T-helper 1 cell treated with Interleukin-12 subunit alpha and Interleukin-12 subunit beta and Interleukin-4 antibody, amounts not matched to agents 30 ng/mL and 1 ng/mL, for 36 hours (primary cell): ENCODE results near the gene DCLRE1C. TPM values are rescaled to one million over a fixed set of nuclear protein-coding genes. Genes with fewer than 3 reads are reported as not detected.
"Not testable (repeated sequence)": the region's sequence is repeated elsewhere in the genome, so short reads cannot be mapped to it uniquely, and the experiment has no call there.

ENCODE experiments used
- intact Hi-C: fragments of 100-400 bp; cut with micrococcal nuclease; formaldehyde crosslinking; loops from one replicate; pipeline ENCODE4 v1.15.1; 2024
- total RNA-seq: library from RNA; stranded (reverse); gene quantifications from 2 replicates; pipeline ENCODE4 v1.2.3, GENCODE V29; 2022

The DCLRE1C gene
- total RNA-seq, 1 donor from 2014 or later: 36.7 TPM

DNA sequence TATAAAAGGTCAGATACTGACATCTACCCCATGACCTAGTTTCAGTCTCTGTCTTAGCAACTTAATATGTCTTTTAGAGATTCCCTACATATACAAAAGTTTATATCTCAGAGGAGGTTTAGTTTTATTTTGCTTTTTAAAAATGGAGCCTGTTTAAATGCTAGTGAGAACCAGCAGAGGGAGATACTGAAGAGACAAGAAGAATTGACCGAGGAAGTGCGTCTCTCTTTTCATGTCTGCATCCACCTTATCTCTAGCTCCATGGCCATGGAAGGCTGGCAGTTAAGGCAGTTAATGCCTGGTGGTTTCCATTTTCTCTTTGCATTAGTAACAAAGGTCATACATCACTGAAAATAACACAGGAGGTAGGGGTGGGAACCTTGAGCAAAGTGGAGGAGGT is 64.6 kb downstream of the DCLRE1C start:
- intact Hi-C loops: loop anchor here (10.0 kb wide), 1 partner anchor 485 kb away; the partner anchor contains the start of gene FAM171A1

DNA sequence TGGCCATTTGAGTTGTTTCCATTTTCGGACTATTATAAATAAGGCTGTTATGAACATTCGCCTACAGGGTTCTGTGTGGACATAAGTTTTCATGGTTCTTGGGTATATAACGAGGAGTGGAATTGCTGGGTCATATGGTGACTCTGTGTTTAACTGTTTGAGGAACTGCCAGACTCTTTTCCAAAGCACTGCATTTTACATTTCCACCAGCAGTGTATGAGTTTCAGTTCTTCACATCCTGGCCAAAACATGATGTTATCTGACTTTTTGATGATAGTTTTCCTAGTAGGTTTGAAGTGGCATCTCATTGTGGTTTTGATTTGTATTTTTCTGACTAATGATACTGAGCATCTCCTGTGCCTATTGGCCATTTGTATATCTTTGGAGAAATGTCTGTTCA is 69.8 kb downstream of the DCLRE1C start:
- intact Hi-C loops: loop anchor here (10.0 kb wide), 1 partner anchor 491 kb away; the partner anchor contains the start of gene FAM171A1

DNA sequence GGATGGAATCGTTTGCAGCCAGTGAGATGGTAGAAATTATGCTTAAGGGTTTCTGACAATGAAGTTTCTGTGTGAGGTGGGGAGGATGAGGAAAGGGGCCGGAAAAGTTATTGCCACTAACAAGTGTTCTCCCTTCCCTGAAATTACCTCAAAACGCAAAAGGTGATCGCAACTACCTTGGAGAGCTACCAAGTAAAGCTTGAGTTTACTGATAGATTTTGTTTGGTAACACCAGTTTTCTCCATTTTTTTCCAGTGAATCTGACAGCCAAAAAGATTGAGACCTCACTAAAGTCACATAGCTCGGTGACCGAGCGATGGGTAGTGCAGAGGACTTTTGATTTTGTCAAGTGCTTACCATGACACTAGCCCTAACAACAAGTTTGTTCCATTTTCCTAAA is 73.7 kb downstream of the DCLRE1C start:
- intact Hi-C loops: loop anchor here (10.0 kb wide), 1 partner anchor 495 kb away; the partner anchor contains the start of gene FAM171A1

DNA sequence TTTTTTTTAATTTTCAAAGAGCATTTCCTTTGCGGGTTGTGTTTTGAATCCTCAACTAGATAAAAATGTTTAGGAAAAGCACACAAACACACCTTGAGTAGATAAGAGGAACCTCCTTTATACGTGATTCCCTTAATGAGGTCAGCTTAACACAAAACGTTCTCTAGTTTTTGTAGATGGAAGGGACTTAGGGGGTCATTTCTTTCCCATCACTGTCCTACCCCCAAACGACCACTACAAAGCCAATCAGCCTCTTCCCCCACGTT is 74.0 kb downstream of the DCLRE1C start:
- intact Hi-C loops: loop anchor here (1.0 to 10.0 kb wide), 9 partner anchors 209 to 1533 kb away; partner anchors contain the start of genes ACBD7, FAM171A1, PRPF18 and RPP38

DNA sequence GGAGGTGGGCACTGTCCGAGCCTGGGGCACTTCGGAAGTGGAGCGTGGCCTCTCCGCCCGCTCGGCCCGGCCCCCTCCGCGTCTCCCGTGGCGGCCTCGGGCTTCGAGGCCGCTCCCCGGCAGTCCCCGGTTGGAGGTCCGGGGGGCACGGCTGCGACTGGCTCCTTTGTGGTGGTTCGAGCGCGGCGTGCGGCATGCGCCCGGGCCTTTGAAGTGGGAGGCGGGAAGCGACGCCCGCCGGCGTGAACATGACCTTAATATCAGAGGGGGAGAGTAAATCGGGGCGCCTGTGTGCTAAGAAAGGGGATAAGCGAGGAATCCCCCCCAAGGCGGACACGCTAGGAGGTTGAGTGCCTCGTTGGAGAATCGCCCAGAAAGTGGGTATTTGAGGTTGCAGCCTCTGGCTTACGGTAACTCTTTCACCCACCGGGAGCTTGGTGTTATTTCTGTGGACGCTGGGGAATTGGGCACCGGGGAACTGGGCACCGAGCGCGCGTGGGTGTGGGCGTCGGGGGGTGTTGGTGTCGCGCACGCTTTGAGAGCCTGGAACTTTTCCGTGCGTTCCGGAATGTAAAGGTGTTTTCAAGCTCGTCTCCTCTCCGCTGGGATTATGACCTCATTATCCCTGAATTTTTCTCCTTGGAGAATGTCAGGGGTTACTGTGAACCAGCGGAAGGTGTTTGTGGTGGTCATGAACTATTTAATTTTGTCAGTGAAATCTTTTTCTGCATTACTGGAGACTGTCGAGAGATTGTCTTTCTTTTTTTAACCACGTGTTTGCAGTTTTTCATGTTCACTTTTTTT is 74.6 kb downstream of the DCLRE1C start:
- intact Hi-C loops: loop anchor here (1.0 to 2.0 kb wide), 8 partner anchors 209 to 1533 kb away; partner anchors contain the start of genes ACBD7, PRPF18 and RPP38

DNA sequence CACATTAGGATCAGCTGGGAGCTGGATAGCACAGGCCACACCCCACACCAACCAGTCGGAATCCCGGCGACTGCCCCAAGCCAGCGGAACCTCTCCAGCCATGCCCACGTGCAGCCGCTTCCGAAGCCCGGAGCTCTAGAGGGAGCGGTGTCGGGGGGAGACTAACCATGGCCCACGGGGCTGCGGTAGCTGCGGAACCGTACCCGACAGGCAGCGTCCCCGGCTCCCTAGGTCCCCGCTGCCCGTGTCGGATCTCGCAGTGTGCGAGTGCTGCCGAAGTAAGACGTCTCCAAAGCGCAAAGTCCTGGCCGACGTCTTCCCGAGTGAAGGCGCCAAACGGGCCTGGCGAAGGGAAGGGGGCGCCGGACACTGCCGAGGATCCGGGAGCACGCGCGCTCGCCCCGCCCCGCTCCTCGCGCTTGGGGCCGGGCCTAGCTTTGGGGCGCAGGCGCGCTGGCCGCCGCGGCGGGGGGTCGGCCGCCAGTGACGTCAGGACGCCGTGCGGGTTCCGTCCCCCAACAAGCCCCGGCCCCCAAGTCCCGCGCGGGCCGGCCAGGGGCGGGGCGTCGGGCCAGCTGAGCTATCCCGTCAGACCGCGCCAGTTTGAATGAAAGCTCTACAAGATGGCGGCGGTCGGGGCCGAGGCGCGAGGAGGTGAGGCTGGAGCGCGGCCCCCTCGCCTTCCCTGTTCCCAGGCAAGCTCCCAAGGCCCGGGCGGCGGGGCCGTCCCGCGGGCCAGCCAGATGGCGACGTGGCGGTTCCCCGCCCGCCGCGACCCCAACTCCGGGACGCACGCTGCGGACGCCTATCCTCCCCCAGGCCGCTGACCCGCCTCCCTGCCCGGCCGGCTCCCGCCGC is 75.4 kb downstream of the DCLRE1C start, which contains the start of gene SUV39H2:
TSS of gene SUV39H2 (plus strand) at position 601 of the 858 bp plus-strand sequence. CDS start at position 624, 23 bp downstream.
- intact Hi-C loops: loop anchor here (1.0 to 2.0 kb wide), 17 partner anchors 26 to 1532 kb away; partner anchors contain the start of genes ACBD7, CDNF, DCLRE1C and HSPA14

DNA sequence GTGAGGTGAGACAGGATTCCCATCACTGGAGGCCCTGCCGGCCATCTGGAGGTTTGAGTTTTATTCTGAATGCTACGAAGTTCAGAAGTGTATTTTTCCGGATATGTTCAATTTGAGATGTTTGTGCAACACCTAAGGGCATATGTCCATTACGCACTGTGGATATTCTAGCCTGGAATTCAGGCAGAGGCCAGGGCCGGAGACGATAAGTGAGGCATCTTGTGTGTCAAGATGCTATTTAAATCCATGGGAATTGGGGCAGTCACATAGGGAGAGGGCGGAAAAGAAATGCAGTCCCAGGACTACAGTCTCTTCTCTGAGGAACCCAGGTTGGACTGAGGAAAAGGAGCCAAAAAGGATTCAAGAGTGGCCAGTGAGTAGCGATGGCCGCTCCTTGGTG is 77.1 kb downstream of the DCLRE1C start:
- intact Hi-C loops: no loop called here

DNA sequence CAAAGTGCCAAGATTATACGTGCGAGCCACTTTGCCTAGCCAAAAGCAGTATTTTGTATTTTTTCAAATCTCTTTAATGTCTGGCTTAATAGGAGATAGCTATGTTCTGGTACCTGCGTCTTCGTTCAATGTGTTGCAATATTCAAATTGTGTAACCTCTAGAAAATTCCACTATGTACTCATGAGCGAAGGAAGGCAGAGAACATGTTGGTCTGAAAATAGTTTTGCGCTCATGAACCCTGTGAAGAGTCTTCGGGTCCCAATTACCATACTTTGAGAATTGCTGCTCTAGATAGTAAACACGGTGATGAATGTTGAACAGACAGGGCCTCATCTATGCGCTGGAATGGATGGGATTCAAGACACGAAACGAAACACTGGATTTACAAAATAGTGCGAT is 78.0 kb downstream of the DCLRE1C start:
- intact Hi-C loops: no loop called here

DNA sequence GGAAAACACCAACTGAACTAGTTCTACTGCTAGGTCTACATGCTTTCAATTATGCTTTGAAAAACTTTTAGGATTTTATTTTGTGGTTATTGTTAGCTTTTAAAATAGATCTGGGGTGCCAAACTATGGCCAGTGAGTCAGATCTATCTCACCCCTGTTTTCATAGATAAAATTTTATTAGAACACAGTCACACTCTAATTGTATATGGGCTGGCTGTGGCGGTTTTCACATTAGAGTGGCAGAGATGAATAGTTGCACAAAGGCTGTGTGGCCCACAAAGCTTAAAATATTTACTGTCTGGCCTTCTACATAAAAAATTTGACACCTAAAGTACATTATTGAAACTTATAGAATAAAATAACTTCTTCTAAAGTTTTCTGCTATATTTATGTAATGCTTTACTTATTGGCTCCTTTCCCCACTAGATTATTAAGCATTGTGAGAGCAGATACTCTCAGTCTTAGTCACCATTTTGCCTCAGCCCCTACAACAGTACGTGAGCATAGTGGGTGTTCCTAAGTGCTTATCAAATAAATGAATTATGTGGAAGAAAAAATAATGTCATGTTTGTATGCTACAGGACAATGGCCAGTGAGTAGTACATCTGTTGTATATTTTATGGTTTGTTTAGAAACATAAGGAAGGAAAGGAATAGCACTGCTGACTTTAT is 80.7 kb downstream of the DCLRE1C start:
- intact Hi-C loops: no loop called here

DNA sequence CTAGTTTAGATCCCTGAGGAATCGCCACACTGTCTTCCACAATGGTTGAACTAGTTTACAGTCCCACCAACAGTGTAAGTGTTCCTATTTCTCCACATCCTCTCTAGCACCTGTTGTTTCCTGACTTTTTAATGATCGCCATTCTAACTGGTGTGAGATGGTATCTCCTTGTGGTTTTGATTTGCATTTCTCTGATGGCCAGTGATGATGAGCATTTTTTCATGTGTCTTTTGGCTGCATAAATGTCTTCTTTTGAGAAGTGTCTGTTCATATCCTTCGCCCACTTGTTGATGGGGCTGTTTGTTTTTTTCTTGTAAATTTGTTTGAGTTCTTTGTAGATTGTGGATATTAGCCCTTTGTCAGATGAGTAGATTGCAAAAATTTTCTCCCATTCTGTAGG is 89.0 kb downstream of the DCLRE1C start:
- intact Hi-C loops: not testable (repeated sequence)

DNA sequence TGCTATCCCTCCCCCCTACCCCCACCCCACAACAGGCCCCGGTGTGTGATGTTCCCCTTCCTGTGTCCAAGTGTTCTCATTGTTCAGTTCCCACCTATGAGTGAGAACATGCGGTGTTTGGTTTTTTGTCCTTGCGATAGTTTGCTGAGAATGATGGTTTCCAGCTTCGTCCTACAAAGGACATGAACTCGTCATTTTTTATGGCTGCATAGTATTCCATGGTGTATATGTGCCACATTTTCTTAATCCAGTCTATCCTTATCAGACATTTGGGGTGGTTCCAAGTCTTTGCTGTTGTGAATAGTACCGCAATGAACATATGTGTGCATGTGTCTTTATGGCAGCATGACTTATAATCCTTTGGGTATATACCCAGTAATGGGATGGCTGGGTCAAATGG is 89.4 kb downstream of the DCLRE1C start:
- intact Hi-C loops: not testable (repeated sequence)

DNA sequence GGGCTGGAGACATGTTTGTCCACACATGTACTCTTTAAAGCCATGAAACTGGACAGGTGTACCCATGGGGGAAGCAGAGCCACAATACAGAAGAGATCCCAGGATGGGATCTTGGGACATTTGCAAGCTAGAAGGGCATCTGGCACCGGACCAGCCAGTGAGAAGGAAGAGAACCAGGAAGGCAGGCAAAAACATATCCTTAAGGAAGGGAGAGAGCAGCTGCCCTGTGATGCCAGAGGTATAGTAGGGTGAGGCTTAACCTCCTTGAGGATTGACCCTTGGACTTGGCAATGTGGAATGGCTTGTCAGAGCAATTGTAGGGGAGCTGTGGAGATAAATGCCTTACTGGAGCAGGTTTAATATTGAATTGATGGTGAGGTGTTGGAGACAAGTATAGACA is 93.1 kb downstream of the DCLRE1C start:
- intact Hi-C loops: no loop called here

DNA sequence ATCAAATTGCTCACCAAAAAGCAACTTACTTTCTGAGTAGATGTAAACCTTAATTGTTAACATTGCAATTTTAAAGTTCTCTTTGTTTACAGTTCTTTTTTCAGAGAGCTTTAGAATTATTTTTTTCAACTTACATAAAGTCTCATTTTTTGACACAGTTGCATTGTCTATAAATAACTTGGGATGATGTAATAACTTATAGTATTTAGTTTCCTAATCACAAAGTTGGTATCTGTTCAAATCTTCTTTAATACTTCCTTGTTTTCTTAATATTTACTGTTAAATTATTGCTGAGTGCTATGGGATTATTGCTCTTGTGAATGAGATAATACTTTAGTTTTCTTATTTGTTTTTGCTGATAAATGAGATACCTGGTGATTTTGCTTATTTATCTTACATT is 94.1 kb downstream of the DCLRE1C start:
- intact Hi-C loops: no loop called here

DNA sequence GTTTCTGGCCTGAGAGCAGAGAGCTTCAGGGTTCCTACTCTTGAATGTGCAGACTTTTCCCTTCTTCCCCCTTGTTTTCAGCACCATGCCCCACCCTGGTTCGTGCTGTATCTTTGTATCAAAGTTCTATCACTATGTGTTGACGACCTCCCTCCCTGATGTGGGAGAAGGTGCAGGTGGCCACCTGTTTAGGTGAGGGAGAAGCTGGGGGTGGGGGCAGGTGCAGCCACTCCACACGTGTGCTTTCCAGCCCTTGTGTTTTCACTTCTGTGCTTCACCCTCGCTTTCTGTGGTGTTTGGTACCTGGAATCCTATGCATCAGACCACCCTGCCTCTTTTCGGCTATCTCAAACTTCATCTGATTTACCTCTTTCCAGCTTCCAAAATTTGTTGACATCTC is 94.9 kb downstream of the DCLRE1C start:
- intact Hi-C loops: no loop called here

DNA sequence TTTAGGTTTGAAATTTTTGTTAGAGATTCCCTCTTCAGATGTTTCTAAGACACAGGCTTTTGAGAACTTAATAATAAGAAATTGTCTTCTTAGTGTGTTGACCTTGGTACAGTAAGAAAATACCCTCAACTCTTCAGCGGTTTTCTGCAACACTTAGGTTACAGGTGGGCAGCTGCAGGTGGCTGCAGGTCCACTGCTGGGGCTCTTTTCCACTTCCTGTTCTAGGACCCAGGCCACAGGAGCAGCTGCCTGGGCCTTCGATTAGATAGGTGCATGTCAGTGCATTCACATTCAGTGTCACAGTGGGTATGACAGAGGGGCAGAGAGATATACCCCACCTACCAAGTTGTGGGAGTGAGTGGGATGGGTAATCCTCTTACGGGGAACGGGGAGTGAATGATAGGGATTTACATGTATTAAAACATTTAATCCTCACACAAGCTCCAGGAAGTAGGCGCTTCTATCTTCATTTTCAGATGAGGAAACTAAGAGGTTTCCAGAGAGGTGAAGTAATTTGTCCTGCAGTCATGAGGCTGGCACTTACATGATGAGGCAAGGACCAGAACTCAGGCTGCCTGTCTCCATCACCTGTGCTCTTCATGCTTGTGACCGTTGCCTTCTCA is 95.4 kb downstream of the DCLRE1C start:
- intact Hi-C loops: no loop called here

DNA sequence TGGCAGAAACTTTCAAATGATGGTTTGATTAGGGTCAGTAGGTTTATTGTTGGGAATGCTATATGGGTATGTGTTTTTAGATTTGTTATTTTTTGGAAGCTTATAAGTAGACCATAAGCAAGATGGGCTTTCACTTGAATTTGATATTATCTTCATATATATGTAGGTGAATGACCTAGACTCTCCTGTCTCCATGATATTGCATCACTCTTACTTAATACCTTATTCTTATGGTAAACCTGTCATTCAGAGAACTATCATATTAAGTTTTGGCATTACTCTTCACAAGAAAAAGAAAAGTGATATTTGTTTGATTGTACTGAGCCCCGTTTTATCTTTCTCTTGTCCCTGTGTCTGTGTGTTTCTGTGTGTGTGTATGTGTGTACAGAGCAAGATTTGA is 98.4 kb downstream of the DCLRE1C start:
- intact Hi-C loops: no loop called here

DNA sequence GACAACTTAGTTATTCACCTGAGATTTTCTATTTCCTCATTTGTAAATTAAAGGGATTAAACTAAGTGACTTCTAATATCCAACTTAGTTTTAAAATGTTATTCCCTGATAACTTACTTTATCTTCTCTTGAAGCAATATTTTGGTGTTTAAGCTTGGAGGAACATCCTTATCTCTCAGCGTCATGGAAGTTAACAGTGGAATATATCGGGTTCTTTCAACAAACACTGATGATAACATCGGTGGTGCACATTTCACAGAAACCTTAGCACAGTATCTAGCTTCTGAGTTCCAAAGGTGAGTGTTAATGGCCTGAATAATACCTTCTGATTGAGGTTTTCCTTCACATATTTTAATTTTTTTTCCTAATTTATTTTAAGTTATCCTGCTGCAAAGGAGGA is 101.7 kb downstream of the DCLRE1C start:
- intact Hi-C loops: no loop called here
